ENCODE results near the gene KDM4B.

The KDM4B gene

GRCh38 chr19:5042556-5042955 lies 73.6 kb downstream of the KDM4B start:
- FAIRE-seq (no peak), DNase-seq (ENCODE audit: insufficient read length, low spot score) (no peak)
- TF ChIP-seq CTCF (IDR thresholded peaks at IDR 0.05; ENCODE audit: insufficient read depth, missing control alignments), result no peak

- FAIRE-seq, result no peak
- DNase-seq (ENCODE audit: insufficient read length, low spot score), result no peak
These were observed 76.1 kb downstream of the KDM4B start for GRCh38 chr19:5045029-5045428.

GRCh38 chr19:5045956-5046338 lies 77.0 kb downstream of the KDM4B start:
- no peak for FAIRE-seq
- TF ChIP-seq CTCF (IDR thresholded peaks at IDR 0.05; ENCODE audit: insufficient read depth, missing control alignments), result no peak

More at GRCh38 chr19:5045029-5045428, 76.1 kb downstream of the KDM4B start:
- TF ChIP-seq CTCF (IDR thresholded peaks at IDR 0.05; ENCODE audit: insufficient read depth, missing control alignments), result no peak

GRCh38 chr19:5046339-5047039 lies 77.6 kb downstream of the KDM4B start:
- no peak for FAIRE-seq
- no peak for DNase-seq (ENCODE audit: insufficient read length, low spot score)
- no peak for TF ChIP-seq CTCF (IDR thresholded peaks at IDR 0.05; ENCODE audit: insufficient read depth, missing control alignments)

More at GRCh38 chr19:5045956-5046338, 77.0 kb downstream of the KDM4B start:
- no peak for DNase-seq (ENCODE audit: insufficient read length, low spot score)

- no peak for FAIRE-seq
- TF ChIP-seq CTCF (IDR thresholded peaks at IDR 0.05; ENCODE audit: insufficient read depth, missing control alignments), result no peak
These were observed 78.5 kb downstream of the KDM4B start for GRCh38 chr19:5047251-5047935.

GRCh38 chr19:5048091-5048726 lies 79.3 kb downstream of the KDM4B start:
- peak; percentile 93 for TF ChIP-seq CTCF (IDR thresholded peaks at IDR 0.05; ENCODE audit: insufficient read depth, missing control alignments)
- FAIRE-seq (no peak), DNase-seq (ENCODE audit: insufficient read length, low spot score) (peak; percentile 86)

More at GRCh38 chr19:5047251-5047935, 78.5 kb downstream of the KDM4B start:
- DNase-seq (ENCODE audit: insufficient read length, low spot score), result no peak

Data from D721Med (cell line).